GM12872 (cell line): Measurements from ENCODE around the gene ETNPPL.
A peak's percentile ranks its signal among the peaks of the same experiment; 100 is the strongest.

Experiments used
- TF ChIP-seq, protein P1 (sequence below): IDR thresholded peaks from 3 replicates; pipeline ENCODE4 v1.5.1; 2011; ENCODE audit warnings: low read depth, mild to moderate bottlenecking, low read length, moderate library complexity; ENCODE audit not compliant: insufficient read depth

Gene ETNPPL

GRCh38 chr4:108794136-108794535 is 31.3 kb upstream of the ETNPPL start:
- TF ChIP-seq, protein P1, sequence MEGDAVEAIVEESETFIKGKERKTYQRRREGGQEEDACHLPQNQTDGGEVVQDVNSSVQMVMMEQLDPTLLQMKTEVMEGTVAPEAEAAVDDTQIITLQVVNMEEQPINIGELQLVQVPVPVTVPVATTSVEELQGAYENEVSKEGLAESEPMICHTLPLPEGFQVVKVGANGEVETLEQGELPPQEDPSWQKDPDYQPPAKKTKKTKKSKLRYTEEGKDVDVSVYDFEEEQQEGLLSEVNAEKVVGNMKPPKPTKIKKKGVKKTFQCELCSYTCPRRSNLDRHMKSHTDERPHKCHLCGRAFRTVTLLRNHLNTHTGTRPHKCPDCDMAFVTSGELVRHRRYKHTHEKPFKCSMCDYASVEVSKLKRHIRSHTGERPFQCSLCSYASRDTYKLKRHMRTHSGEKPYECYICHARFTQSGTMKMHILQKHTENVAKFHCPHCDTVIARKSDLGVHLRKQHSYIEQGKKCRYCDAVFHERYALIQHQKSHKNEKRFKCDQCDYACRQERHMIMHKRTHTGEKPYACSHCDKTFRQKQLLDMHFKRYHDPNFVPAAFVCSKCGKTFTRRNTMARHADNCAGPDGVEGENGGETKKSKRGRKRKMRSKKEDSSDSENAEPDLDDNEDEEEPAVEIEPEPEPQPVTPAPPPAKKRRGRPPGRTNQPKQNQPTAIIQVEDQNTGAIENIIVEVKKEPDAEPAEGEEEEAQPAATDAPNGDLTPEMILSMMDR: no peak

GRCh38 chr4:108793415-108793814 is 30.6 kb upstream of the ETNPPL start:
- TF ChIP-seq, protein P1: no peak

DNA sequence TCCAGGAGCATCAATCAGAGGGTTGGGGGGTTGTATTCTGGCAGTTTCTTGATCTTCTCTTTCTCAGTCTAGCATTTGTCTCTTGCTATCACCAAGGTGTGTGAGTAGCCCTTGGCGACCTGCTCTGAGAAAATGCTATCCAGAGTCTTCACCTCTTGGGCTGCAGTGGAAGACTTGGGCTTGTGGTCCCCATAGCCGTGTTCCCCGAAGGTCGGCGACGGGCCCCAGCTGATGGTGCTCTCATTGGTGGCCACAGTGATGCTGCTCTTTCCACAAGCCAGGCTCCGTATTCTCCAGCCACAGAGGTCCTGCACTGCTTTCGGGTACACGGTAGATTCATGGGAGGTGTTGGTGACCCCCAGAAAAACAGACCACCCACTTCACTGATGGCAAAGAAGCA is 25.9 kb upstream of the ETNPPL start:
- TF ChIP-seq, protein P1: no peak

GRCh38 chr4:108787724-108788123 is 24.9 kb upstream of the ETNPPL start:
- TF ChIP-seq, protein P1: no peak

DNA sequence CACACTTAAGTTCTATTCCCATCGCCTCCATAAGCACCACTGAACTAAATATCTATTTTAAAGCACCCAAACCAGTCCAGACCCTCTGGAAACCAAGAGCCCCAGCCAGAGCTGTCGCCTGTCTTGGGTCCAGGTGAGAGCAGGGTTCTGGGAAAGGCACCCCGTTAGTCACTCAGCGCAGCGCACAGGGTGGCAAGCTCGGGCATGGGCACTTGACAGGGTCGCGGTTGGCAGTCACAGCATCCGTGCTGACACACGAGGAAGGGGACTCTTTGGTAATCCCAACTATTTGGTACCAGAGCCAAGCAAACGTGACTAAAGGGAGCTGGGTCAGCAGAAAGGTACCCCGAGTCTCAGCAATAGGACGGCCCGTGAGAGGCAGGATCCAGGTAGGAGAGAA is 24.3 kb upstream of the ETNPPL start:
- TF ChIP-seq, protein P1: no peak

DNA sequence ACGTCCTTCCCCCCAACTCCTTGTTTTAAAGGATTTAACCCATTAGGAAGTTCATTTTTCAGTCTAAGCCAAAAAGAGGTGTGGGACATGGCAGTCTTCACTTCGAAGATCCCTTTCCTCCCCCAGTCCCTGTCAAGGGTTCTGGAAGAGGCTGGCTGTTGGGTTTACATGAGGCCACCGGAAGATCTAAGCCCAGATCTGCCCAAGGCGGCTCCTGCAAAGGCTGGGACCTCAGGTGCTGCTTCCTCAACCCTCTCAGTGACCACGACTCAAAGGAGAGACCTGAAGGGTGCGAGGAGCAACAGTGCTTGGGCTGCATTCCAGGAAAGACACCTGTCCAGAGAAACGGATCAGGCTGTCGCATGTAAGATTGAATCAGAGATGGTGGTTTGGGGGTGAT is 23.5 kb upstream of the ETNPPL start:
- TF ChIP-seq, protein P1: no peak

- TF ChIP-seq, protein P1: 0 out of 3 replicates have a peak, but pooled peaks have one; percentile 3
Measured at GRCh38 chr4:108783665-108784463, 21.0 kb upstream of the ETNPPL start.
